Psoas muscle (tissue), 8 donors: Measurements from ENCODE around the gene TNNT1. TPM values are rescaled to one million over a fixed set of nuclear protein-coding genes. Genes with fewer than 3 reads are reported as not detected.
A peak's percentile ranks its signal among the peaks of the same experiment; 100 is the strongest.

Experiments used
- ATAC-seq, 4 donors: fragments of 200-7000 bp; cut with Tn5 transposase; one replicate each; pipeline ENCODE4 v1.9.1; 2020; ENCODE audit warnings: moderate library complexity in 3 of 4, mild to moderate bottlenecking in 2 of 4
- DNase-seq, 2 donors: peaks; one replicate each; pipeline ENCODE4 v3.0.0-alpha.2; 2020
- H3K27ac ChIP-seq: fragments of 200-600 bp; one replicate; pipeline ENCODE4 v1.8.0; 2022
- H3K27me3 ChIP-seq, 3 donors: fragments of 200-600 bp in 1 of 3; one replicate each; pipeline versions ENCODE4 v1.6.1 to v1.8.0; 2013 to 2022; ENCODE audit warnings: low read length in 2 of 3, mild to moderate bottlenecking in 2 of 3, moderate library complexity in 1 of 3; ENCODE audit not compliant: insufficient read depth in 3 of 3
- H3K36me3 ChIP-seq, 2 donors: fragments of 200-600 bp in 1 of 2; one replicate each; pipeline versions ENCODE4 v1.6.1 to v1.8.0; 2013 to 2022; ENCODE audit warnings: low read depth in 1 of 2, mild to moderate bottlenecking in 1 of 2, moderate library complexity in 1 of 2; ENCODE audit not compliant: insufficient read depth in 1 of 2
- H3K4me1 ChIP-seq: fragments of 200-600 bp; one replicate; pipeline ENCODE4 v1.8.0; 2022
- H3K4me3 ChIP-seq: fragments of 200-600 bp; one replicate; pipeline ENCODE4 v1.8.0; 2022; ENCODE audit warnings: mild to moderate bottlenecking
- H3K9me3 ChIP-seq: fragments of 200-600 bp; one replicate; pipeline ENCODE4 v1.8.0; 2022
- WGBS, 3 donors: extraction: QIAGEN DNeasy Blood & Tissue Kit; methylation state at CpG; one replicate each; pipeline versions ENCODE4 v1.1.6 to v1.1.7; 2013; 5-methylcytosine and 5-hydroxymethylcytosine counted together
- intact Hi-C, 2 donors: fragments of 100-400 bp; cut with DNase I; formaldehyde crosslinking; loops; one replicate each; pipeline versions ENCODE4 v1.11.0 to v1.14.2; 2022
- polyA plus RNA-seq, 3 donors: library from polyadenylated mRNA; stranded (reverse); fragments of 200-250 nt; gene quantifications; one replicate each; pipeline ENCODE4 v1.2.3, GENCODE V29; 2013
- total RNA-seq, 4 donors: library from RNA; stranded (reverse); fragmentation: NEBNext Ultra II Directional in 2 of 4; extraction: Animal tissue kit (Norgen Biotek cat#: 25700) in 2 of 4; gene quantifications; one replicate each; pipeline versions ENCODE4 v1.2.1 to v1.2.4, GENCODE V29; 2021 to 2023
- TF ChIP-seq, protein P1 (sequence below): fragments of 200-600 bp; IDR thresholded peaks from one replicate; pipeline ENCODE4 v1.8.0; 2022; ENCODE audit warnings: antibody characterized with exemption
- donor health status: healthy with polysubstance abuse.
- donor health status: DM: no; HTN: no; CAD: no; lungs with moderate emphysema.
- donor health status: Bipolar disorder and iron deficiency.
- donor health status: healthy.
- donor health status: DM: yes; HTN: yes; CAD: no.
- donor health status: DM: no; HTN: no; CAD: no.
- donor health status: DM: no; HTN: no; CAD: no.
- donor health status: DM: yes; HTN: yes; CAD: no.

TNNT1 gene
- total and polyA plus RNA-seq, 7 donors, result 4,522 to 12,694 (median 9,346) TPM

- ATAC-seq (peak in 3 of 4 donors; percentile 30 to 62 (median 49)), DNase-seq (peak; percentile 80 to 89)
- Histone ChIP-seq H3K36me3 (peaks cover 3 to 31% of the 10 kb centered on the region in 2 donors), H3K4me3 (no peak overlapping the region), H3K9me3 (no peaks in the 10 kb centered on the region), H3K27me3 (peaks cover 0 to 48% (median 14%) of the 10 kb centered on the region in 3 donors), H3K4me1 (peaks cover 20% of the 10 kb centered on the region), H3K27ac (no peak overlapping the region)
- intact Hi-C loops, result loop anchor here in 1 of 2 donors (2.0 kb wide), 1 partner anchor 72 kb away; no protein-coding TSS in a partner anchor
- TF ChIP-seq, protein P1, sequence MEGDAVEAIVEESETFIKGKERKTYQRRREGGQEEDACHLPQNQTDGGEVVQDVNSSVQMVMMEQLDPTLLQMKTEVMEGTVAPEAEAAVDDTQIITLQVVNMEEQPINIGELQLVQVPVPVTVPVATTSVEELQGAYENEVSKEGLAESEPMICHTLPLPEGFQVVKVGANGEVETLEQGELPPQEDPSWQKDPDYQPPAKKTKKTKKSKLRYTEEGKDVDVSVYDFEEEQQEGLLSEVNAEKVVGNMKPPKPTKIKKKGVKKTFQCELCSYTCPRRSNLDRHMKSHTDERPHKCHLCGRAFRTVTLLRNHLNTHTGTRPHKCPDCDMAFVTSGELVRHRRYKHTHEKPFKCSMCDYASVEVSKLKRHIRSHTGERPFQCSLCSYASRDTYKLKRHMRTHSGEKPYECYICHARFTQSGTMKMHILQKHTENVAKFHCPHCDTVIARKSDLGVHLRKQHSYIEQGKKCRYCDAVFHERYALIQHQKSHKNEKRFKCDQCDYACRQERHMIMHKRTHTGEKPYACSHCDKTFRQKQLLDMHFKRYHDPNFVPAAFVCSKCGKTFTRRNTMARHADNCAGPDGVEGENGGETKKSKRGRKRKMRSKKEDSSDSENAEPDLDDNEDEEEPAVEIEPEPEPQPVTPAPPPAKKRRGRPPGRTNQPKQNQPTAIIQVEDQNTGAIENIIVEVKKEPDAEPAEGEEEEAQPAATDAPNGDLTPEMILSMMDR, result peak; percentile 75
- 41 to 50% (median 43%) methylated on average over 14 to 18 of the region's 18 CpGs for WGBS, 3 donors
Measured at GRCh38 chr19:55088543-55089341, 60.3 kb downstream of the TNNT1 start.

GRCh38 chr19:55088021-55088451, 61.0 kb downstream of the TNNT1 start:
- DNase-seq, result no peak
- WGBS, 3 donors, result 34 to 60% (median 52%) methylated on average over 12 of the region's 12 CpGs
- H3K9me3 ChIP-seq, result no peaks in the 10 kb centered on the region
- H3K27ac ChIP-seq, result no peak overlapping the region
- TF ChIP-seq, protein P1, result no peak
- intact Hi-C loops, result loop anchor here in 1 of 2 donors (2.0 kb wide), 1 partner anchor 73 kb away; no protein-coding TSS in a partner anchor
- H3K36me3 ChIP-seq, result peaks cover 3 to 31% of the 10 kb centered on the region in 2 donors
- H3K27me3 ChIP-seq, result peaks cover 0 to 55% (median 18%) of the 10 kb centered on the region in 3 donors
- no peak for ATAC-seq
- peaks cover 20% of the 10 kb centered on the region for H3K4me1 ChIP-seq
- H3K4me3 ChIP-seq, result peak overlapping the region; percentile 68

GRCh38 chr19:55087542-55087901, 61.5 kb downstream of the TNNT1 start:
- H3K4me1 ChIP-seq, result peaks cover 20% of the 10 kb centered on the region
- intact Hi-C loops, result loop anchor here in 1 of 2 donors (2.0 kb wide), 1 partner anchor 73 kb away; no protein-coding TSS in a partner anchor
- peak overlapping the region; percentile 68 for H3K4me3 ChIP-seq

GRCh38 chr19:55086730-55087541, 62.1 kb downstream of the TNNT1 start:
- H3K4me3 ChIP-seq, result peak overlapping the region; percentile 68
- WGBS, 3 donors, result 1% methylated on average over 69 to 74 of the region's 74 CpGs
- DNase-seq, result peak; percentile 96
- H3K36me3 ChIP-seq, result peaks cover 3 to 20% of the 10 kb centered on the region in 2 donors
- peak; percentile 83 to 90 (median 88) for ATAC-seq
- no peaks in the 10 kb centered on the region for H3K9me3 ChIP-seq
- H3K4me1 ChIP-seq, result peaks cover 24% of the 10 kb centered on the region
- H3K27ac ChIP-seq, result peak overlapping the region; percentile 27
- peaks cover 0 to 66% (median 27%) of the 10 kb centered on the region in 3 donors for H3K27me3 ChIP-seq
- intact Hi-C loops, result loop anchor here in 1 of 2 donors (2.0 kb wide), 1 partner anchor 74 kb away; no protein-coding TSS in a partner anchor
- TF ChIP-seq, protein P1, result no peak

More at GRCh38 chr19:55087542-55087901, 61.5 kb downstream of the TNNT1 start:
- Histone ChIP-seq H3K27me3 (peaks cover 0 to 60% (median 21%) of the 10 kb centered on the region in 3 donors), H3K9me3 (no peaks in the 10 kb centered on the region), H3K27ac (peak overlapping the region; percentile 27), H3K36me3 (peaks cover 3 to 26% of the 10 kb centered on the region in 2 donors)
- TF ChIP-seq, protein P1, result no peak
- DNase-seq, result no peak
- peak in 3 of 4 donors; percentile 3 to 32 (median 3) for ATAC-seq
- WGBS, 3 donors, result 10 to 18% (median 15%) methylated on average over 17 of the region's 17 CpGs
